Left colon (tissue), 2 donors: ENCODE results near the gene NR3C1. TPM values are rescaled to one million over a fixed set of nuclear protein-coding genes. Genes with fewer than 3 reads are reported as not detected.

Experiments used
- ATAC-seq: fragments of 200-7000 bp; cut with Tn5 transposase; one replicate; pipeline ENCODE4 v1.9.1; 2020; ENCODE audit warnings: mild to moderate bottlenecking, moderate library complexity
- DNase-seq, 2 donors: peaks; one replicate each; pipeline ENCODE4 v3.0.0-alpha.2; 2020
- intact Hi-C, 2 donors: fragments of 100-400 bp; cut with DNase I in 1 of 2; cut with micrococcal nuclease in 1 of 2; formaldehyde crosslinking; loops; one replicate each; pipeline versions ENCODE4 v1.11.2 to v1.14.0; 2022; cut with DNase I, micrococcal nuclease
- long read RNA-seq: library from polyadenylated mRNA; unstranded; transcript quantifications from one replicate; pipeline ENCODE4 v2.0.0, GENCODE V29; 2021
- total RNA-seq, 2 donors: library from RNA; stranded (reverse); fragmentation: NEBNext Ultra II Directional; extraction: Animal tissue kit (Norgen Biotek cat#: 25700); gene quantifications; one replicate each; pipeline ENCODE4 v1.2.1, GENCODE V29; 2021
- donor health status: DM: no; HTN: no; CAD: no.
- donor health status: DM: yes; HTN: yes; CAD: no.

The NR3C1 gene
- total RNA-seq = 10 to 100 TPM; 19.9 to 26.3 TPM
- long read RNA-seq, full-length matches to known transcripts = 8 of 47 reads
- long read RNA-seq, partial matches to known transcripts = 33 of 47 reads
- long read RNA-seq, other reads (novel, unspliced or antisense) = 6 of 47 reads

GRCh38 chr5:143403593-143404415, at the start of gene NR3C1:
TSS of gene NR3C1 (minus strand) at chr5:143403686. CDS start at chr5:143400839, 2,847 bp downstream.
- intact Hi-C loops = loop anchor here in 1 of 2 donors (10.0 kb wide), 1 partner anchor 479 kb away; no protein-coding TSS in a partner anchor
- ATAC-seq = peak; percentile 80
- DNase-seq = peak; percentile 76 to 85

GRCh38 chr5:143449772-143450171, 46.3 kb upstream of the NR3C1 start:
- DNase-seq = no peak
- intact Hi-C loops = no loop called here
- ATAC-seq = no peak

GRCh38 chr5:143448518-143448917, 45.0 kb upstream of the NR3C1 start:
- DNase-seq (no peak), ATAC-seq (no peak)
- intact Hi-C loops = no loop called here

- DNase-seq = no peak
- no peak for ATAC-seq
- intact Hi-C loops = no loop called here
Observed at GRCh38 chr5:143447983-143448382, 44.5 kb upstream of the NR3C1 start.

GRCh38 chr5:143446535-143447226, 43.2 kb upstream of the NR3C1 start:
- ATAC-seq = no peak
- intact Hi-C loops = no loop called here

GRCh38 chr5:143445776-143446175, 42.3 kb upstream of the NR3C1 start:
- ATAC-seq (no peak), DNase-seq (no peak)
- intact Hi-C loops = no loop called here

More at GRCh38 chr5:143446535-143447226, 43.2 kb upstream of the NR3C1 start:
- no peak for DNase-seq

GRCh38 chr5:143443330-143443729, 39.8 kb upstream of the NR3C1 start:
- no peak for ATAC-seq
- no peak for DNase-seq
- intact Hi-C loops = no loop called here

- no peak for ATAC-seq
- no peak for DNase-seq
- intact Hi-C loops = no loop called here
Observed at GRCh38 chr5:143442385-143442784, 38.9 kb upstream of the NR3C1 start.

GRCh38 chr5:143440448-143441115, 37.1 kb upstream of the NR3C1 start:
- intact Hi-C loops = no loop called here
- ATAC-seq = no peak
- no peak for DNase-seq

- intact Hi-C loops = no loop called here
- DNase-seq (no peak), ATAC-seq (no peak)
Observed at GRCh38 chr5:143437666-143438273, 34.3 kb upstream of the NR3C1 start.

- intact Hi-C loops = no loop called here
- ATAC-seq = no peak
- DNase-seq = no peak
Observed at GRCh38 chr5:143436871-143437270, 33.4 kb upstream of the NR3C1 start.

- DNase-seq (peak in 1 of 2 donors; percentile 28), ATAC-seq (peak; percentile 31)
- intact Hi-C loops = no loop called here
Observed at GRCh38 chr5:143435210-143435657, 31.7 kb upstream of the NR3C1 start.

GRCh38 chr5:143434261-143435209, 31.0 kb upstream of the NR3C1 start:
- intact Hi-C loops = no loop called here
- DNase-seq = peak in 1 of 2 donors; percentile 19
- no peak for ATAC-seq

- intact Hi-C loops = no loop called here
- no peak for ATAC-seq
- no peak for DNase-seq
Observed at GRCh38 chr5:143433670-143434069, 30.2 kb upstream of the NR3C1 start.

- ATAC-seq (no peak), DNase-seq (no peak)
- intact Hi-C loops = no loop called here
Observed at GRCh38 chr5:143432658-143433239, 29.3 kb upstream of the NR3C1 start.

- ATAC-seq (no peak), DNase-seq (no peak)
- intact Hi-C loops = no loop called here
Observed at GRCh38 chr5:143431789-143432188, 28.3 kb upstream of the NR3C1 start.

- no peak for DNase-seq
- intact Hi-C loops = no loop called here
- ATAC-seq = no peak
Observed at GRCh38 chr5:143428738-143429420, 25.4 kb upstream of the NR3C1 start.
